Glomerular visceral epithelial cell (primary cell): Measurements from ENCODE around the gene RPL3.
A peak's percentile ranks its signal among the peaks of the same experiment; 100 is the strongest.

Experiments
- DNase-seq: peaks from one replicate; pipeline ENCODE4 v3.0.0-alpha.2; 2016; ENCODE audit errors: extremely low spot score

The RPL3 gene

DNA sequence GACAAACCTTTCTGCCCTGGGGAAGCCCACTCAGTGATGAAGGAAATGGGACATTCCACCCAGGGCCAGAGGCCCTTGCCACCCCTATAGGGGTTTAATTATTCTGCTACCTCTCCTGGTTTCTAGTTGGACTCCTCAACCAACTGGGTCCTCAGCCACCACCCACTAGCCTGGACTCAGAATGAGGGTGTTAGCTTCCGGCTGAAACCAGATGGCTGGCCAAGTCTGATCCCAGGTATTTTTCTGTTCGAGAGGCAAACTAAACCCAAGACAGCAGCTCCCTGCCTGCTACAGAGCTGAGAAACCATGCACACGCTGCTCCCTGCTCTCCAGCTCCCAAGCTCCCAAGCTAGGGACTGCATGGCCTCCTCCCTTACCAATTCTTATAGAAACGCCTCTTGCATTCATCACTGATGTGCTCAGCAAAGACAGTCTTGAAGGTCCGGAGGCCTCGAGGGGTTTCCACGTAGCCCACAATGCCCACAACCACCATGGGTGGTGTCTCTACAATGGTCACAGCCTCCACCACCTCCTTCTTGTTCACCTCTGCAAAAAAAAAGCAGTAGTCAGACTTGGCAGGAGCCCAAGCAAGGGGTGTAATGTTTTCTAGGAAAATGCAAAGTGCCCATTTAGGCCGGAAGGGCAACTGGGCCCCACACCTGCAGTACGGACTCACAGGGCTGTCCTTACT lies 2.2 kb downstream of the RPL3 start:
- DNase-seq = peak; percentile 57

GRCh38 chr22:39316440-39317083 lies 2.9 kb downstream of the RPL3 start:
- peak; percentile 89 for DNase-seq

DNA sequence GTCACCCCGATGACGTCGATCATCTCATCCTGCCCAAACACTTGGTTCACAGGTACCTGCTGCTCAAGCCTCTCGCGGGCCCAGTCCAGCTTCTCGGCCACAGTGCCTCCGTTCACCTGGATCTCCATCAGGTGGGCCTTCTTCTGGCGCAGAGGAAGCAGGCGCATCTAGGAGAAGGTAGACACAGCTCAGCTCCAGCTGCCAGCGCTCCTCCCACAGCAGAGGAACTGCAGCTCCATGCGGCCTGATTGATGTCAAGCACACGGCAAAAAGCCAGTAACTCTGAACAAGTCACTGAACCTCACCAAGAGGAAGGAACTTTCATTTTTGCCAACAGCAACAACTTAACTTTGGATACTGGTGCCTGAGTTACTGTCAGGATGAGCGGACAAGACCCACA lies 4.0 kb downstream of the RPL3 start:
- DNase-seq = no peak

DNA sequence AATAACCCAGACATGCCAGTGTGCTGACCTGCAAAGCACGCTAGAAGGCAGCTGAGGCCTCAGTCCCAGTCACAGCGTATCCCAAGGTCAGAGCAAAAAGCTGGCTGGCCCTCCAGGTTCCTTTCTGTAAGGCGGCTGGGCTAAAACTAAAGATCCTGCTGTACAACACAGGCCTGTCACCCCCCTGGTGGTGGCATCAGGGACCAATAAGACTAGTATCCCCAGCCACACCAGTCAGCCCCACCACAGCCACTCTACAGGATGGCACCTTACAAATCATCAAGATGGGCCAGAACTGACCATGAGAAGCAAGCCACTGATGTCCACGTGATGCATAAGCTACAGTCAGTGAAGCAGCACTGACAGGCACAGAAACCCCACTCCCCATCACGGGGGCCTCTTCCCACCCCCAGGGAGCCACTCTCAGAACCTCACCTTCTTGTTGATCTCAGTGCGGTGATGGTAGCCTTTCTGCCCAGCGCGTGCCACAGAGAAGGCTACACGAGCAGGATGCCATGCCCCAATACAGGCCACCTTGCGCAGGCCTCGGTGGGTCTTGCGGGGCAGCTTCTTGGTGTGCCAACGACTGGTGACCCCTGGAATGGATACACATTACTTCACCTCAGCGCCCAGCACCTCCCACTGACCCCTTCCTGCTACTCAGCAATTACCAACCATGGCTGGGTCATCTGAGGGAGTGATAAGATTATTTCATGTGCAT lies 5.0 kb downstream of the RPL3 start:
- no peak for DNase-seq

DNA sequence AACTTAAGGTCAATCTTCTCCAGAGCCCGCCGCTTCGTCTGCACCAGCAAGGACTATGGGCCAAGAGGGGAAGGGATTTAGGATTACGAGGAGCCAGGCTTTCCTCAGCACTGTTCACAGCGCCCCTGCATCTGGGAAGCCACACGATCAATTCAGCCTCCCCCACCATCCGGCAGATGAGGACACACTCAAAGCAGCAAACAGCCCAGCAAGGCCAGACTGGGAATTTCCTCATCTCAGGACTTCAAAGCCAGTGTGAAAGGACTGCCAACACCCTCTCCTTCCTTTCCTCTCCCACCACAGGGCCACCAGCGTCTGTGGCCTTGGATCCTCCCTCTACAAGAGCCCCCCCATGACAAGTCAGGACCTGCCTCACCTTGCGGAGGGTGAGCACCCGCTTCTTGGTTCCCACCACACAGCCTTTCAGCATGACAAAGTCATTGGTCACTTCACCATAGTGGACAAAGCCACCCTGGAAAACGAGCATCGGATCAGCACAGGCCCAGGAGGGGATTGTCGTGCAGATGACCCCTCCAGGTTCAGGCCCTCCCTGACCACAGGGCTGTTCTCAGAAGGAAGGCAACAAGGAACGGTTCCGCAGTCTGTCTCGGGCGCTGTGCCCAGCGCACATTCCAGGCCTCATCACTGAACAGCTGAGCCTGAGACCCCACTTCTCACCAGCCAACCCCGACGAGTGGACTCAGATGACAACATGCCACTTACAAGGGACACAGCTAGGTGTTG lies 6.0 kb downstream of the RPL3 start:
- DNase-seq = no peak

- no peak for DNase-seq
Measured at GRCh38 chr22:39312410-39312809, 7.0 kb downstream of the RPL3 start.

GRCh38 chr22:39311592-39312400 lies 7.6 kb downstream of the RPL3 start:
- DNase-seq = no peak

GRCh38 chr22:39309881-39310714 lies 9.3 kb downstream of the RPL3 start:
- peak; percentile 61 for DNase-seq

- DNase-seq = no peak
Measured at GRCh38 chr22:39309364-39309861, 10.0 kb downstream of the RPL3 start.

GRCh38 chr22:39308614-39309363 lies 10.6 kb downstream of the RPL3 start:
- peak; percentile 95 for DNase-seq

DNA sequence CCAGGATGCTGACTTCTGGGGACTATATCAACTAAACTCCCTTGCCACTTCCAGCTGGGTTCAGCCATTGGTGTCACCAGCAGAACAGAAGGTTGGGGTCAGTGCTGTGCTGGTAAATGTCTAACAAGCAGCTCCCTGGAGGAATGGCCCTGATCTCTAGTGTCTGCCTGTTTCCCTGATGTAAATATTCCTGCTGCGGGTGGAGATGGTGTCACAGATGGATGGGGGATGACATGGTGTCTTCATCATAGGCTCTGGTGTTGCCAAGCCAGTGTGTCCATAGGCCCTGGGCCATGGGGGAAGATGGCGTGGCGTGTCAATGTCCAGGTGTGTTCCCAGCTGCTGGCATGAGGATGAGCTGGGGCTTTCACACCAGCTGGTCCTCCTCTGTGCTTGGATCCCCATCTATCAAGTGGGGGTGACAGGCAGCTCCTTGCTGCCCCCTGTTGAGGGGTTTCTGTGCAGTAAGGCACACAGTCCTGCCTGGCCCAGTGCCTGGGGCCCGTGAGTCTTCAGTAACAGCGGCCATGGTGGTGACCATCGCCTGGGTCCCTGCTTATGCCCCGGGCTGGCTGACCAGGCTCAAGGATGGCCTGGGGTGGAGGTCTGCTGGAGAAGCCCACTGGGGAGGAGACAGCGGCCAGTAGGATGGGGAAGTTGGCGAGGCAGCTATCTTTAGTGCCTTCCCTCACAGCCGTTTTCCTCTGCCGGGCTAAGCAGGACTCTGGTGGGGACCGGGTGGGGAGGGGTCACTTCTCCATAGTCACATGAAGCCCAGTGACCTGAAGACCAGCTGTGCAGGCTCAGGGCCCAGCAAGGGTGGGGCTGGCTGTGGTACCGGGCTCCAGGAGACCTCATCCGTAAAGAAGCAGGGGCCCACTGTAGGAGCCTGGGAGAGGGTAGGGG lies 12.7 kb downstream of the RPL3 start:
- no peak for DNase-seq

DNA sequence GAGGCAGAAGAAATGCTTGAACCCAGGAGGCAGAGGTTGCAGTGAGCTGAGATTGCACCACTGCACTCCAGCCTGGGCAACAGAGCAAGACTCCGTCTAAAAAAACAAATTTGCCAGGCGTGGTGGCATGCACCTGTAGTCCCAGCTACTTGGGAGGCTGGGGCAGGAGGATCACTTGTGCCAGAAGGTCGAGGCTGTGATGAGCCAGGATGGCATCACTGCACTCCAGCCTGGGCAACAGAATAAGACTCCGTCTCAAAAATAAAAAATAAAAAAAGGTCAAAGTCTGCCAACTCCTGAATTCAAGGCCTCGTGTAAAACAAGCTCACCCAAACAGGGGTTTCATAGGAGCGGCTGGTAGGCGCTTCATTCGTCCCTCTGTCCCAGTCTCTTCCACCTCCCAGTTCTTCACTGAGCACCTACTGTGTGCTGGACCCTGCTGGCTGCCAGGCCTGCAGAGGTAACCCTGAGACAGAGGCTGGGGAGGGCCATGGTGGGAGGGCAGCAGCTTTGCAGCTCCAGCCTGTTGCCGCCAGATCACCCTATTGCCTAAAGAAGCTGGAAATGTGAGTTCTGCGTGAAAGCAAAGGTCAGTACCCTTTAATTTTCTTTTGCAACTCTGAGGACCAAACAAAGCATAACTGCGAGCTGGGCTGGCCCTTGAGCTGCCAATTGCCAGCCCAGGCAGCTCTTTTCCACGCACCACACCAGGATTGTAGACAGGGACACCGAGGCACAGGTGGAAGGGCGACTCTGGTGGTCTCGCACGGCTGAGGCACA lies 15.3 kb downstream of the RPL3 start:
- DNase-seq = no peak

DNA sequence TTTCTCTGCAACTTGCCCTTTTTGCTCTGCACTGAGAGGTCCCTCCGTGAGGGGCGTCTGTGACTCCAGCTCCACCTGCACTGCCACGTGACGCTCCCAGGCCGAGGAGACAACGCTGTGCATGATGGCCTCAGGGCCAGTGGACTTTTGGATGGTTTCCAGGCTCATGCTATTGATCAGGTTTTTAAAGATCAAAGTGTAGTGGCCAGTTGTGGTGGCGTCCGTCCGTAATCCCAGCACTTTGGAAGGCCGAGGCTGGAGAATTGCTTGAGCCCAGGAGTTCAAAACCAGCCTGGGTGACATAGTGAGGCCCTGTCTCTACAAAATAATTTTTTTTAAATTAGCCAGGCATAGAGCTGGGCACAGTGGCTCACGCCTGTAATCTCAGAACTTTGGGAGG lies 16.1 kb downstream of the RPL3 start:
- no peak for DNase-seq

GRCh38 chr22:39302431-39302960 lies 16.9 kb downstream of the RPL3 start:
- no peak for DNase-seq

- DNase-seq = no peak
Measured at GRCh38 chr22:39301926-39302325, 17.5 kb downstream of the RPL3 start.

DNA sequence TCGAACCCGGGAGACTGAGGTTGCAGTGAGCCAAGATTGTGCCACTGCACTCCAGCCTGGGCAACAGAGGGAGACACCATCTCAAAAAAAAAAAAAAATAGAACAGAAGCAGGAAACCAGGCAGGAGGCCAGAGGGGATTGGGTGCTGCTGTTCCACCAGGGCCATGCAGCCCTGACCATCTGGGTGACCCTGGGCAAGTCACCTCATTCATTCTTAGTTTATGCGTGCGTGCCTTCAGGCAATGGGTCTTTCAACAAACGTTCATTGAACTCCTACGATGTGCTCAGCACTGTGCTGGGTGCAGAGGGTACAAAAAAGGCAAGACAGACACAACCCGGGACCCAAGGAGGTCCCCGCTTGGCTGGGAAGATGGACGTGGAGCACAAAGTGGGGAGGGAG lies 18.3 kb downstream of the RPL3 start:
- DNase-seq = no peak

DNA sequence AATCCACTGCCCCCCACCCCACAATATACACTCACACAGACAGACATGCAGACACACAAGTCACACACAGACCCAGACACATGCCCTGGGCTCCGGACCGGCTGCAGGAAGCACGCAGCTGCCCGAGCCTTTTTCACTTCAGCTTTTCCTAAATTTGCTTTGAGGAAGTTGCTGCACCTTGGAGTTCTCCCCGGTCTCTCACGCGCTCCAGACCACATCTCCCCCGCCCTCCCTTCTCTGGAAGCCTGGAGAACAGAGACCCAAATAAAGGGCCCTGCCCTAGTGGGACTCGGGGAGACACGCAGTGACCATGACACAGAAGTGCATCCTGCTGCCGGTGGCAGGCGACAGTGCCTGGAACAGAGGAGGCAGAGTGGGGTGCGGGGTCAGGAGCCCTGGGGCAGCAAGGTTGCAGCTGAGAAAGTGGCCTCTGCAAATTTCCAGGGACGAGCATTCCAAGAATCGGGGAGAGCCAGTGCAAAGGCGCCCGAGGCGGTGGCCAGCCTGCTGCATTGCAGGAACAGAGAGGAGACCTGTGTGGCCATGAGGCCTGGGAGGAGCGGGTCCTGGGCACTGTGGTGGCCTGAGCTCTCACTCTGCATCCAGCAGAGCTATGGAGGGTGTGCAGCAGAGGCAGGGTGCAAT lies 19.1 kb downstream of the RPL3 start:
- DNase-seq = no peak
